HG03139 (cell line): Measurements from ENCODE around the gene MTCL1.

Source experiments
- ATAC-seq: cut with Tn5 transposase; IDR thresholded peaks from one replicate; pipeline ENCODE4 v1.9.1; 2021; ENCODE audit not compliant: unreplicated experiment

The MTCL1 gene

DNA sequence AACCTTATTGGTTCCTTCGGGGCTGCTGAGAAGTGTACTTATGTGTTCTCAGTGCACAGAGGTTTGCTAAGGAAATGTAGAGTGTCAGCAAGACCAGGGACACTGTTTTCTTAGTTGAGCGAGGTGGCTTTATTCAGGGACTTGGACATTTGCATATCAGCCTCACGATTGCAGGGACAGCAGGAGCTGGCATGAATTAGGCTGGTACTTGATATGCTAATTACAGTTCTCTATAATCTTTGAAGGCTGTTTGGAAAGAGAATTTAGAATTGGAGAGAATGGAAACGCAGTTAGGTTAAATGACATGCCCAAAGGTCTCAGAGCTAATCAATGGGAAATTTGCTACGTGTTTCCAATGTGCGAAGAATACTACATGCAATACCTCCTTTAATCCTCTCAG is 18.7 kb upstream of the MTCL1 start:
- ATAC-seq, result no peak

GRCh38 chr18:8688216-8688800 is 17.0 kb upstream of the MTCL1 start:
- no peak for ATAC-seq

DNA sequence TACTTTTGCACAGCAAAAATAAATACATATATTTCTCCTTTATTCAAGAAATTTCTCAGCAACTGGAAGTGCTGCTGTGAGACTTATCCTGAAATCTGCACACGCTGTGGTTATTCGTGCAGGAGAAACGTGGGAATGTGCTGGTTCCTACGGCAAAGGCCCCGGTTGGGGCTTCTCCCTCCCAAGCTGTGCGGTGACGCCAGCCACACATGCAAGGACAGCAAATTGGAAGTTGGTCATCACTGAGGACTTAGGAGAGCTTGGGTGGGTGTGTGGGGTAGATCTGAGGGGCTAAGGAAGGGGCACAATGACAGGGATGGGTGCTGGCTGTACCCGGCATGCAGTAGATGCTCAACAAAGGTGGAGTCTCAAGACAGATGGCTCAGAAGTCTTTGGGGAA is 16.5 kb upstream of the MTCL1 start:
- no peak for ATAC-seq

DNA sequence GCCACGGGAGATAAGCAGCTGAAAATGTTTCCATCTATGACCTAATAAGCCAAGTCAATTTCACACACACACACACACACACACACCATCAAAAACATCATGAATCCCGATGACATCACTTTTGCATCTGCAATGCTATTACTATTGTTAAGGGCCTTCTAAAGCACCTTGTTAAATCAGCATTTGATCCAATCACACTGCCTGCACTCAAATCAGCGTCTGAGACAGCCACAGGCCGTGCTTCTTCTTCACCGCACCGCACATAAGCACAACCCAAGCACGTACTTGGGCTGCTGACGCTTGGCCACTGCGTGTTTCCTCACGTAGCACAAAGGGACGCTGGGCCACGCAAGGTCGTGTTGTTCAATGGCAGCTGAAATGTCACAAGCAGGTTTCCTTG is 15.8 kb upstream of the MTCL1 start:
- ATAC-seq, result no peak

DNA sequence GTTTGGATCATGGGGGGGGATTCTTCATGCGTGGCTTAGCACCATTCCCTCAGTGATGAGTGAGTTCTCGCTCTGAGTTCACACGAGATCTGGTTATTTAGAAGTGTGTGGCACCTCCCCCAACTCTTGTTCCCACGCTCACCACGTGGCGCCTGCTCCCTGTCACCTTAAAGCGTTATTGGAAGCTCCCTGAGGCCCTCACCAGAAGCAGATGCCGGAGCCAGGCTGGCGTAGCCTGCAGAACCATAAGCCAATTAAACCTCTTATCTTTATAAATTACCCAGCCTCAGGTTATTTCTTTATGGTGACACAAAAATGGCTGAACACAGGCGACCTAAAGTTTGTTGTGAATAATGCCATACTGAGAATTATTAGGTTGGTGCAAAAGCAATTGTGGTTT is 10.5 kb upstream of the MTCL1 start:
- ATAC-seq, result no peak

DNA sequence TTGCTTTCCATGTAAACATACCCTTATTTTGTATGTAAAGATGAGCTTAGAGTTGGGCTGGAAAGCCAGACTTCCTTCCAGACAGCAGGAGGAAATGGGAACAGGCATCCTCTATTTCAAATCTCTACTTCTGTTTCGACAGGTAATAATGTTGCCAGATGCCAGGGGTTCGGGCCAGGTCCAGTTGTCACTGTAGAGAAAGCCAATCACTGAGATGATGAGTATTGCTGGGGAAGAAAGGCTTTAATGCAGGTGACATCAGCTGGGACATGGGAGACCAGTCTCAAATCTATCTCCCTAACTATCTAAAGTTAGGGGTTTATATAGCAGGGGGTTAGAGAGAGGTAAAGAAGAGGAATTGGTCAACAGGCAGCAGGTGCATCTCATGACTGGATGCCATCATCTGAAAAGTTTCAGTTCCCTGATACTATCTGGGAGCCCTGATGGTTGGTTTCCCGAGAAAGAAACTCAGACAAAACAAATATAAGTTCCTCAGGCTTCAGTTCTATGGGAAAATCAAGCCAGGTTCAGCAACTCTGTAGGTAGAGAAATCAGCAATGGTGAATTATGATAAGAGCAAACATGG is 9.3 kb upstream of the MTCL1 start:
- no peak for ATAC-seq

GRCh38 chr18:8696749-8697211 is 8.6 kb upstream of the MTCL1 start:
- no peak for ATAC-seq

GRCh38 chr18:8699126-8699525 is 6.2 kb upstream of the MTCL1 start:
- ATAC-seq, result no peak

- no peak for ATAC-seq
These were observed 5.4 kb upstream of the MTCL1 start for GRCh38 chr18:8699948-8700347.

DNA sequence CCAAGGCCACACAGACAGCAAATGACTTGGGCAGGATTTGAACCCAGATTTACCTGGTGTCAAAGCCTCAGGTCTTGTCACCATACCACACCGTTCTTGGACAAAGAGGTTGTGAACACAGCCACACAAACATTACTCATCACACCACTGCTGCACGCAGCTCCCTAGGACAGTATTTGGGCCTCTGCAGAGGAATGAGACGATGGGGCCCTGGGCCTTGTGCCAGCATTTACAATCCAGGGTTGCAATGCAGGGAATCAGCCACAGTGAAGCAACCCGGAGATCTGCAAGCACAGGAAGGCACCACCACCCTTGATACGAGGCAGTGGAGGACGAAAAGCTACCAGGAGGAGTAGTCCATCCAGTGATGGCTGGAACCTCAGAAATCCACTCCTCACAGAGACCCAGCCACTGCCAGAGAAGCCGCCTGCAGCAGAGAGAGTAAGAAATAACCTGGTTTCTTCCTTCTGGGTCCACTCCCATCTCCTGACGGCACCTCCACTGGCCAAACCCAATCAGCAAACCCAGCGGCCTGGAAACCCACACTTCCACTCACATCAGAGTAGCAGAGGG is 3.7 kb upstream of the MTCL1 start:
- ATAC-seq, result no peak

GRCh38 chr18:8702668-8703067 is 2.7 kb upstream of the MTCL1 start:
- no peak for ATAC-seq

DNA sequence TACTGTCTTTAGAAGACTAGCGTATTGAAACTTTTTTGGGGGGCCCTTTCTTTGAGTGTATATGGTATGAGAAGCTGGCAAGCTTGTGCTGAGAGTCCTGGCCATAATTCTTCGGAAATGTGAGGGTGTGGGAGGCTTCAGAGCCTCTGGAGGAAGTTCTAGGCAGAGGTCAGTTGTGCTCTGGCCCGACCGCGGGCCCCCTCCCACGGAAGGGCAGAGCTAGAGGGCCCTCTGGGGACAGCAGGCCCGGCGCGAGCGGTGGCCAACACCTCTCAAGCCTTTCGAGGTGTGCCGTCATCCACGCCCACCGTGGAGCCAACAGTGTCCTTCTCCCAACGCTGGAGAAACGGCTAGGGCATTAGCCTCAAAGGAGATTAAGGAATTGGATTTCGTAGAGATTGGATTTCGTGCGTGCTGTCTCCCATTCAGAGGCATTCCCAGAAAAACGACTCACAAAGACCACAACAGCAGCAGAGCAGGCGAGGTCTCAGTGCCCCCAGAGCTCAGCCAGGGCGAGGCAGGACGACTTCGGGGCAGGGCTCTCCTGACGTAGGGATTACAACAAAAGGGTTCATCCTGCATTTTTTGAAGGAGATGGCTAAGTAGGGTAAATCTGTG is 2.2 kb upstream of the MTCL1 start:
- ATAC-seq, result no peak

DNA sequence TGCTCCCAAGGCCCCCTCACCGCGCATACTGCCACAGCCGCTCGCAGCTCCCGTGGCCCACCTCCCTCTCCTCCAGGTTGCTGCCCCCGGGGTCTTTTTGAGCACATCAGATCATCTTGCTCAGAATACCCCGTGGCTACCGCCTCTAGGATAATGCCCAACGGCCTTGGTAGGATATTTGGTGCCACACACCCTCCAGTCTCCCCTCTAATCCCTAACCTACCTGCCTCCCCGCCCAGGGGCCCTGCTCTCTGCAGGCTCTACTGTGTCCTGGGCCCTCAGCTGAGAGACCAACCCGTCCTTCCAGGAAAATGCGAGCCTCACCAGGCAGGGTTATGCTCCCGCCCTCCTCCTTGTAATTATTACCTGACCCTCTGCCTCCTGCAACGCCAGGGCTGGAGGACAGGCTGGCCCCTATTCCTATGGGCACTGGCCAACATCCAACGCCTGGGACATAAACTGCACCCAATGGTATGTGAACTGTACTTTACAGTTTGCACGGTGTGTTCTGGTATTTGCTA is 1.5 kb upstream of the MTCL1 start:
- no peak for ATAC-seq

GRCh38 chr18:8704361-8705237 is 757 bp upstream of the MTCL1 start:
- ATAC-seq, result peak; percentile 78

GRCh38 chr18:8705961-8706790 is 820 bp downstream of the MTCL1 start:
- ATAC-seq, result no peak

DNA sequence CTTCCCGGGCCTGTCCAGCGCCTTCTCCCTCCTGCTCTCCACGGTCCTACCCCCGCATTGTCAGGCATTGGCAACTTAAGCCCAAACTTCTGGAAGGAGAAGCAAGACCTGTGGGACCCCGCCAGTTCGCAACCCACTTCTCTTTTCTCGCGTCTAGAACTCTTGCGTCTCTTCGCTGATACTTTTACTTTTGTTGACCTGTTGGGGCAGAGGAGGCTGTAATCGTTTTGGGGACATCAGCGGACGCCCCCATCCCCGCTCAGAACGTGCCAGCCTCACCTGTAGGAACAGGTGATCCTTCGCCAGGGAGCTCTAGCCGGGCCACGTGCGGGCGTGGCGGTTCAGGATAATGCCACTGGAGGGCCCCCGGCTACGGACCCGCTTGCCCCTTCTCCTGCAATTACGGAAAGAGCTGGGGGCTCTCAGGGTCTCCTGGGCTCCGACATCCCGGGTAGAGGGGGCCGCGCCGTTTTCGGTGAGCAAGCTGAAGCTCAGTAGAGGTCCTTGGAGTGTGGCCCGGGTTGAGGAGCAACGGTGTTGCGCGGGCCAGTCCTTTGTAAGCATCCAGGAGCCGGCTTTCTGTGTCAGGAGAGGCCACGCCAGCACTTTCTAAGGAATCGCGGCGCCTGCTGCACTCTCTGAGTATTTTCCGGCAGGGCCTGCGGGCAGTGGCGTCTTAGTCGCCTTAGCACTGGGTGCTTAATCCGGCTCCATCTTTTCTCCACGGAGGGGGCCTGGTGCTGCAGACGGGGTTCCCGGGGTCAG is 1.6 kb downstream of the MTCL1 start:
- no peak for ATAC-seq

DNA sequence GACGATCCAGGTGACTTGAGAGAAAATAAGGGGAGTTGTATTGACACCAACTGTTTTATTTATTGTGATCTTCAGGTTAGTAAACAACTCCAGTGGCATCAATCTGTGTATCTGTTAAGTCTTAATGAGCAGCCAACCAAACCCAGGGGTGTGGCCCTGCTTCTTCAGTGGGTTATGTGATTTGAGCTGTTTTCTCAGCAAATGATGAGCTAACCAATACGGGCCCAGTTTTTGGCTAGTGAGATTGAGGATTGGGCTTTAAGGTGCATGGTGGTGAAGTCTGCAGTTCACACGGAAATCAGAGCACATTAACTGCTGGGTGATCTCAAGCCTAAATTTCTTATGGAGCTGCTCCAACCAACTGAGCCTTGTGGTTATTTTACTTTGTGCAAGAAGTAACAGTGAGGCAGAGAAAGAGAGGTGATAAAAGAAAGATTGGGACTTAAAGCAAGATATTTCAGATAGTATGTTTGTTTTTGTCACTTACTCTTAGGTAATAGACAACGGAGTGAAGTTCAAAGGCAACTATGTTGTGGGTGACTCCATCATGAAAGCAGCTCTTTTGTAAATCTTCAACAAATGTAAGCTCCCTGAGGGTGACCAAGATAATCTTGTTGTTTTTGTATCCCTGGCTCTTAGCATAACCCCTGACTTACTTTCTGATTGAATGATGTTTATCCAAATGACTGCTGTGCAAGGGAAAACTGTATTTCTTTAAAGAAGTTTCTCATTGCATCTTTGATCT is 2.4 kb downstream of the MTCL1 start:
- ATAC-seq, result no peak

GRCh38 chr18:8708670-8709069 is 3.3 kb downstream of the MTCL1 start:
- no peak for ATAC-seq
